Right kidney (tissue), 1 donor: ENCODE results near the gene DLD.
"Not testable (repeated sequence)": the region's sequence is repeated elsewhere in the genome, so short reads cannot be mapped to it uniquely, and the experiment has no call there.

Experiments
- DNase-seq: peaks from one replicate; pipeline ENCODE4 v3.0.0-alpha.2; 2016

DLD gene

GRCh38 chr7:107914831-107915230 lies 23.8 kb downstream of the DLD start:
- DNase-seq: no peak

- no peak for DNase-seq
Measured at GRCh38 chr7:107915541-107915940, 24.6 kb downstream of the DLD start.

DNA sequence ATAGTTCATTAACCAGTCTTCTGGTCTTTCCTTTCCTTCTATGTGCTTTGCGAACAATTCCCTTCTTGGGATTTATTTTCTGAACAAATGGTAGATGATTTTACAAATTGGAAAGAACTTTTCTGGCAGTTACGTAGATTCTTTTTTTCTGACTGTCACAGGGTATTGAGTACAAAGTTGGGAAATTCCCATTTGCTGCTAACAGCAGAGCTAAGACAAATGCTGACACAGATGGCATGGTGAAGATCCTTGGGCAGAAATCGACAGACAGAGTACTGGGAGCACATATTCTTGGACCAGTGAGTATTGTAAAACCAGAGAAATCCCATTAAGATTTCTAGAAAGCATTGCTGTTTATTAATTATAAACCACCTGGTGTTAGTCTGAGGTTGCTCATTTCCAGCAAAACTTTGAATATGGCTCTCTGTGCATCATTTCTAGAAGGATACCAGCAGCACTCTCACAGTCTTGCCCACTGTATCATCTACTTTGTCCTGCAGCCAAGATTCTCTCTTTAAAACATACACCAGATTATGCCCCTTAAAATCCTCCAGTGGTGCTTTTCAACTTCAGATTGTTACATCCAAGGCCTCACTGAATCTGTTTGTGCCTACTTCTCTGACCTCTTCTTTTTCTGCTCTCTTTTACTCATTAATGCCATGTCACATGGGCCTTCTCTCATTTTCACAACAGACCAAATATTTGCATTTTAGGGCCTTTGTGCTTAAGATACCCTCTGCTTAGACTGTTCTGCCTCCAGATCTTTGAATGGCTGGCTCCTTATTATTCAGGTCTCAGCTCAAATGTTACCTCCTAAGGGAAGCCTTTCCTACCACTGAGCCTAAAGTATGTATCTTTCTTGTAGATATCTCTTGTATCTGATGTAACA lies 27.0 kb downstream of the DLD start:
- no peak for DNase-seq

DNA sequence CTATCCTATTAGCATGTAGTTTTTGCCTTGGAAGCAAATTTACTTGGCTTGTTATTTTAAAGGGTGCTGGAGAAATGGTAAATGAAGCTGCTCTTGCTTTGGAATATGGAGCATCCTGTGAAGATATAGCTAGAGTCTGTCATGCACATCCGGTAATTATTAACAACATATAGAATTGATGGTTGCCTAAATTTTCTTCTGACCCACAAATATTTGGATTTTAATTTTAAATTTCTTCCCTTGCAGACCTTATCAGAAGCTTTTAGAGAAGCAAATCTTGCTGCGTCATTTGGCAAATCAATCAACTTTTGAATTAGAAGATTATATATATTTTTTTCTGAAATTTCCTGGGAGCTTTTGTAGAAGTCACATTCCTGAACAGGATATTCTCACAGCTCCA lies 28.0 kb downstream of the DLD start:
- DNase-seq: no peak

GRCh38 chr7:107920048-107920772 lies 29.2 kb downstream of the DLD start:
- DNase-seq: no peak

DNA sequence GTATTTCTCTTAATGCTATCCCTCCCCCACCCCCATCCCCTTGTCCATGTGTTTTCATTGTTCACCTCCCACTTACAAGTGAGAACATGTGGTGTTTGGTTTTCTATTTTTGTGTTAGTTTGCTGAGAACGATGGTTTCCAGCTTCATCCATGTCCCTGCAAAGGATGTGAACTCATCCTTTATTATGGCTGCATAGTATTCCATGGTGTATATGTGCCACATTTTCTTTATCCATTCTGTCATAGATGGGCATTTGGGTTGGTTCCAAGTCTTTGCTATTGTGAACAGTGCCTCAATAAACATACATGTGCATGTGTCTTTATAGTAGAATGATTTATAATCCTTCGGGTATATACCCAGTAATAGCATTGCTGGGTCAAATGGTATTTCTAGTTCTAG lies 30.8 kb downstream of the DLD start:
- DNase-seq: not testable (repeated sequence)

GRCh38 chr7:107922886-107923285 lies 31.9 kb downstream of the DLD start:
- no peak for DNase-seq

DNA sequence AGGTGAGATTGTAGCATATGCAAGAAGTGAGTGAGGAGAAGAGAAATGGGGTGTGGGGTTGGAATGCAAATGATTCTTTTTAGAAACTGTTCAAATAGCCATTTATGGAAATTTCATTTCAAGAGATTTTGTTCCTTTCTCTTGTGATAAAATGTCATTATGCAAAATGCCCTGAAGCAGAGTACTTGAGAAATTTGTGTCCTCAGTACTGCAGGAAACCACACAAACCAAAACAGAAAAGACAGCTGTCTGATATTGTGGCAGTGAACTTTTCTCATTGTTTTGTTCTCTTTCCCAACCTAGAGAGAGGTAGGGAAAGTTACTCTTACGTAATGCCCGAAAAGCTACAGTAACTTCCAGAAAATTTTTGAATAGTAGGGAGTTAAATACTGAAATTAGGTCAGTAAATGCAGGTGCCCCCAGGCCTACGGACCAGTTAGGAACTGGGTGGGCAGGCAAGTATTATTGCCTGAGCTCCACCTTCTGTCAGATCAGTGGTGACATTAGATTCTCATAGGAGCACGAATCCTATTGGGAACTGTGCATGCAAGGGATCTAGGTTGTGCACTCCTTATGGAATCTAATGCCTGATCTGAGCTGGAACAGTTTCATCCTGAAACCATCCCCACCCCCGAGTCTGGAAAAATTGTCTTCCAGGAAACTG lies 34.0 kb downstream of the DLD start:
- DNase-seq: no peak

DNA sequence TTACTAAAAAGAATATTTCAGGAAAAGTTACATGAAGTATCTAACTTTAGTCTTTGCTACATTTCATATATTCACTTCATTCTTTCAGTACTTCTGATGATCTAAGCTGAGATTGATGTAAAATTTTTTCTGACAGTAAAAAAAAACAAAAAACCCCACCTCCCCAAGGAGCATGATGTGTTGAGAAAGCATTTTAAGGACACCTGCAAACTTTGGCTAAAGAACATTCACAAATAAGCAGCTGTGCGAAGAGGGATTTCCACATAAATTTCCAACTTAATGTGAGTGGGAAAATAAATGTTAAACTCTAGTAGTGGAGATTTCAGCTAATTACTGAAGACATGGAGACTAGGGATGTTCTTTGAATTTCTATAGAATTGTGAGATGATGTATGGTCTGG lies 35.5 kb downstream of the DLD start:
- no peak for DNase-seq

DNA sequence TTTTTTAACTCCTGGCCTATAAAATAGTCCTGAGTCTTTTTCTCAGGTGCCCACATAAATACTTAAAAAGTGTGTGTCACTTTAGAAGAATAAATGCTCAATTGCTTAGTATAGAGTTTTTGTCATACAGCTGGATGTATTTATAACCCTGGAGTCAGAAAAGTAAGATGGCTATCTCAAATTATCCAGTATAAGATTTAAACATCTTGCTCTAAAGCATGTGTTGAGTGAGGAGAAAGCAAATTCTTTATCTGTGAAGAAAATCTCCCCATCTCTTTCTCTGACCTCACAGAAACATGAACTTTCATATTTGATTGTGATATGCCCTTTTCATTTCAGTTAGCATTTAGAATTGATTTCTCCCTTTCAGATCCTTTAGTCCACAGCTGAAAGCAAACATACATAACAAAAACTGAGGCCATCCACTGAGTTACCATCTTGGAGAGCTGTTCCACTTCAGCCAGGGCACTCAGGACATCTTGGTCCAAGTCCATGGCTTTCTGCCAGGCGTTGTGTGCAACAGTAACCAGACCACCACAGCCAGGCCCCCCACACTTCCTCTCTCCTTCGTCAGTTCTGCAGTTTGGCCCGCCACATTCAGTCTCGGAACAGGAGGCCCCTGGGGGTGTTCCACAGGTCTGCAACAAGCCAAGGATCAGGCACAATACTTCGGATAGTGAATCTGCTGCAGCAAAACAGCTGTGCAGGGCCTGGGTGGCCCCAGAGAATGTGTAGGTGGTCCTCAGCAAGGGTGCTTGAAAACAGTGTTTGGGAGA lies 40.9 kb downstream of the DLD start:
- no peak for DNase-seq

DNA sequence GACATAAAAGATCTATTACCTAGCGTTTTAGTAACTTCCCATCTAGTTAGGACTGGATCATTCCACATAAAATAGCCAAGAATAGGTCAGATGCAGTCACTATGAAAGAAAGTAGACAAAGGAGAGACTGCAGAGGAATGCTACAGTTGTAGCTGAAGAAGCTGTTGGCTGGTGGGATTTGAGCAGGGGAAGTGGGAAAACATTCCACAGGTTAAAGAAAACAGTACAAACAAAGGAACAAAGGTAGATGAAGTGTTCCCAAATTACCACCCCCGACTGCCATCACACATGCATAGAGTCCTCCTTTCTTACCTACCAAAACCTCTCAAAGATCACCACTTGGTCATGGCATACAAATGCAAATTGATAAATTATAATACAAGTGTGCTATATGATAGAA lies 41.8 kb downstream of the DLD start:
- DNase-seq: no peak

DNA sequence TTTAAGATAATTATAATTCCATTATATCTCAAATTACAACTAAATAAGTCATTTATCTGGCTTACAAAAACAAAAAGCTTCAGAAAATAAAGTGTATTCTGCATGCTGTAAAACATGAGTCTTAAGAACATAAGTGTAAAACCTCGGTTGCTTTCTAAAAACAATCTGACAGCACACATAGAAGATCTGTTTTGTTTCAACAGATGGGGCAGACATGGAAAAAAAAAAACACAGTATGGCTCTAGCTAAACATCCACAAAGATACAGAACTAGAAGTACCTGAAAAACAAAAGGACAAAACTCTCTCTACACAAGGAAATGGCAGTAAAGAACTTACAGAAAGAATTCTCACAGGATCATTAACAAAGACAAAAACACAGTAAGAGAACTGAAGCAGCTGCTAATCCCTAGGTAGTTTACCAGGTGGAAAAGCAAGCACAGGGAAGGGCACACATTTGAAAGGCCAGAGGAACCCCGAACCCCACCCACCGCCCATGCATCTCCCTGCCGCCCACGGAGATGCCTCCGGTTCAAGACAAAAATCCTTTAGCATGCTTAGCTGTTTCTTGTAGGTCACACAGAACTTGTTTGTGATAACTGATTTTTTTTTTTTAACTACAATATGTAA lies 42.5 kb downstream of the DLD start:
- no peak for DNase-seq

GRCh38 chr7:107934991-107935770 lies 44.2 kb downstream of the DLD start:
- DNase-seq: no peak

GRCh38 chr7:107936312-107936711 lies 45.3 kb downstream of the DLD start:
- no peak for DNase-seq

- DNase-seq: no peak
Measured at GRCh38 chr7:107937531-107937930, 46.5 kb downstream of the DLD start.

- no peak for DNase-seq
Measured at GRCh38 chr7:107938456-107939250, 47.7 kb downstream of the DLD start.

DNA sequence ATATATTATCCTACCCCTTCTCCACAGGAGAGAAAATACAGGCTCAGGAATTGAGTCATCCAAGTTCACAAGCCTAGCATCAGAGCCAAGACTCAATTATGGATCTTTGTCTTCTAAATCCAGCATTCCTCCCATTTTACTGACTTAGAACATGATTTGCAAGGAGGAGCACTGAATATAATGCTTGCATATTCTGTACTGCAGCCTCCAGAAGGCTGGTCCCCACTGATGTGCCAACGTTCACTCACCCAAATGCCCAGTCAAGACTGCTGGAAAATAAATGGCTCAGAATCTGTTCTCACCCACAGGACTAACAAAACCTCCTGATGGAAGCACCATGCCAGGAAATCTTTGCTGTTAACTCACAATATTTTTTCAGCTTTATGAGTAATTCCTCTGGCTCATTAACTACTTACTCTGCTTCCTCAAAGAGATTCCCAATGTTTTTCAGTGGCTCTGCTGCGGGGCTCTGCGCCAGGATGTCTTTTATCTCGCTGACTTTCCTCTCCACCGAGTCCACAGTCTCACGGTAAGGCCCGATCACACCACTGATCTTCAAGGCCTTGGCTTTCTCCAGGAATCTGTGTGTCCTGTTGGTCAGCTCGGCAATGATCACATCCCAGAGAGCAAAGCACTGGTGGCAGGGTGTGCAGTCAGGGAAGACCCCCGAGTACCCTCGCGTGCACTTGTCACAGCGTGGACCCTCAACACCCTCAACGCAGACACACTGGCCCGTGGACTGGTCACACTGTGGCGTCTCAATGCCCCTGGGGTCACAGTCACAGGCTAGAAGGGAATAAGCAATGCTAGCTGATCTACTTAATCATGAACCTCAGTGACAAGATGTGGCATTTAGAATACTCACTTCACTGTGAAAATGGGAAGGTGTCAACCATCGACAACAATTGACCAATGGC lies 48.8 kb downstream of the DLD start:
- DNase-seq: no peak

- no peak for DNase-seq
Measured at GRCh38 chr7:107940951-107941350, 50.0 kb downstream of the DLD start.

- DNase-seq: no peak
Measured at GRCh38 chr7:107943018-107943417, 52.0 kb downstream of the DLD start.
